ENCODE measurements around the gene HAGHL. TPM values are rescaled to one million over a fixed set of nuclear protein-coding genes. Genes with fewer than 3 reads are reported as not detected.
A peak's percentile ranks its signal among the peaks of the same experiment; 100 is the strongest.

Gene HAGHL
- polyA plus RNA-seq, 2 of the 4 experiments (the other 2 are of a cell fraction) = 4.4 to 22.0 TPM

GRCh38 chr16:740459-740763 lies 13.5 kb downstream of the HAGHL start (continued):
- TF ChIP-seq HEYL (CRISPR knock-in tag; IDR thresholded peaks at IDR 0.05) (no peak), TP53 (CRISPR knock-in tag; IDR thresholded peaks at IDR 0.05) (no peak), RCOR1 (IDR thresholded peaks at IDR 0.05; ENCODE audit: low read depth, low read length) (no peak), MAFK (IDR thresholded peaks at IDR 0.05; ENCODE audit: partially characterized antibody) (no peak)

GRCh38 chr16:740764-741505 lies 14.0 kb downstream of the HAGHL start, which contains the start of gene CIAO3:
Gene CIAO3 (minus strand): TSS chr16:740997. CDS start chr16:740985, 12 bp downstream.
- POLR2A ChIA-PET = interaction anchor here (0.9 to 1.7 kb wide), 4 partner anchors 9 to 20 kb away, joined by 3 to 5 read pairs (median 4); partner anchors contain the start of gene ANTKMT
- Histone ChIP-seq H3K4me1 (peaks cover 6% of the 10 kb centered on the region; the same call in 2 of the 3 replicates), H3K27ac (peak within 1 kb of the TSS; percentile 95 to 96), H3K4me3 (peak within 1 kb of the TSS; percentile 96), H3K4me2 (peak within 1 kb of the TSS; percentile 99), H3K9me3 (no peaks in the 10 kb centered on the region)
- 2% methylated on average over 15 of the region's 79 CpGs for WGBS (ENCODE audit: missing lambda C conversion rate)
- ATAC-seq (peak; percentile 75 to 87), DNase-seq (ENCODE audit: low read depth in 1 of 2, low spot score in 1 of 2) (peak; percentile 83 to 93), FAIRE-seq (no peak)
- CTCF ChIA-PET = interaction anchor here (0.8 to 28.0 kb wide), 14 partner anchors 9 to 315 kb away, joined by 3 to 656 read pairs (median 6); partner anchors contain the start of genes ANTKMT, CCDC78, CHTF18 and FBXL16
- TF ChIP-seq BCL3 (IDR thresholded peaks at IDR 0.05) (0 out of 3 replicates have a peak, but pooled peaks have one; percentile 55), JUN (IDR thresholded peaks at IDR 0.05) (peak; percentile 55 to 92; a peak in 4 of 5 replicates), JUNB (IDR thresholded peaks at IDR 0.05) (no peak), ATOH8 (CRISPR knock-in tag; IDR thresholded peaks at IDR 0.05; ENCODE audit: low read depth) (no peak), HOXA7 (CRISPR knock-in tag; IDR thresholded peaks at IDR 0.05) (no peak), CTCF (IDR thresholded peaks at IDR 0.05) (peak; percentile 93), HDAC2 (IDR thresholded peaks at IDR 0.05) (no peak), EHMT2 (IDR thresholded peaks at IDR 0.05; ENCODE audit: low read depth) (no peak), HOXB5 (CRISPR knock-in tag; IDR thresholded peaks at IDR 0.05) (no peak), RFX5 (IDR thresholded peaks at IDR 0.05) (0 out of 2 replicates have a peak, but pooled peaks have one; percentile 37), ESRRA (IDR thresholded peaks at IDR 0.05; ENCODE audit: borderline replicate concordance, low read length) (no peak), CBX2 (IDR thresholded peaks at IDR 0.05; ENCODE audit: borderline replicate concordance, low read depth) (no peak), POLR2AphosphoS2 (conservative IDR thresholded peaks at IDR 0.05; ENCODE audit: low read length) (no peak), CHD2 (IDR thresholded peaks at IDR 0.05; ENCODE audit: low read length, partially characterized antibody) (peak; percentile 33), RCOR1 (IDR thresholded peaks at IDR 0.05; ENCODE audit: low read depth, low read length) (no peak), HOXB13 (CRISPR knock-in tag; IDR thresholded peaks at IDR 0.05; ENCODE audit: low read depth) (no peak), RAD21 (conservative IDR thresholded peaks at IDR 0.05 in 1 of 2, IDR thresholded peaks at IDR 0.05 in 1 of 2) (peak in 1 of 2 experiments; percentile 42; a peak in 2 of 5 replicates), NPAS2 (CRISPR knock-in tag; IDR thresholded peaks at IDR 0.05; ENCODE audit: borderline replicate concordance) (no peak), NR3C1 (IDR thresholded peaks at IDR 0.05) (no peak), SMC3 (IDR thresholded peaks at IDR 0.05) (peak; percentile 63; the same call in 2 of the 3 replicates), KDM5A (IDR thresholded peaks at IDR 0.05) (peak; percentile 71), ZFP36 (IDR thresholded peaks at IDR 0.05; ENCODE audit: borderline replicate concordance, partially characterized antibody) (no peak), RNF2 (IDR thresholded peaks at IDR 0.05; ENCODE audit: borderline replicate concordance, low read depth) (no peak), POLR2A (IDR thresholded peaks at IDR 0.05; ENCODE audit: low read length) (peak; percentile 72), FOSL2 (IDR thresholded peaks at IDR 0.05) (no peak), FOSL2 (CRISPR knock-in tag; IDR thresholded peaks at IDR 0.05) (peak; percentile 31; the same call in 1 of the 2 replicates), ZNF302 (CRISPR knock-in tag; IDR thresholded peaks at IDR 0.05) (no peak), HES2 (IDR thresholded peaks at IDR 0.05) (no peak), CEBPB (IDR thresholded peaks at IDR 0.05) (no peak), ELK1 (IDR thresholded peaks at IDR 0.05; ENCODE audit: low read depth, low read length) (no peak), CBX8 (IDR thresholded peaks at IDR 0.05) (no peak), E2F6 (IDR thresholded peaks at IDR 0.05; ENCODE audit: borderline replicate concordance, low read depth) (peak; percentile 68; the same call in 1 of the 2 replicates)
